Trophoblast cell (in vitro differentiated cells and primary cell): ENCODE data around the gene ZNF579.

Experiments used
- DNase-seq, 2 donors: peaks; one replicate each; pipeline ENCODE4 v3.0.0-alpha.2; 2016
- H2AFZ ChIP-seq: 2 replicates; pipeline ENCODE4 v1.6.1; 2013; ENCODE audit warnings: low read length, moderate library complexity, mild to moderate bottlenecking; ENCODE audit not compliant: insufficient read depth, poor library complexity
- H2AK5ac ChIP-seq: 2 replicates; pipeline ENCODE4 v1.6.1; 2013; ENCODE audit warnings: mild to moderate bottlenecking, low read length
- H2BK120ac ChIP-seq: 2 replicates; pipeline ENCODE4 v1.6.1; 2013; ENCODE audit warnings: low read length, mild to moderate bottlenecking, moderate library complexity; ENCODE audit not compliant: insufficient read depth, poor library complexity
- H2BK12ac ChIP-seq: 2 replicates; pipeline ENCODE4 v1.6.1; 2013; ENCODE audit warnings: mild to moderate bottlenecking, low read length, moderate library complexity
- H2BK5ac ChIP-seq: 2 replicates; pipeline ENCODE4 v1.6.1; 2013; ENCODE audit warnings: low read length, low read depth, moderate library complexity, mild to moderate bottlenecking; ENCODE audit not compliant: poor library complexity
- H3K14ac ChIP-seq: 2 replicates; pipeline ENCODE4 v1.6.1; 2013; ENCODE audit warnings: mild to moderate bottlenecking, low read length
- H3K18ac ChIP-seq: 2 replicates; pipeline ENCODE4 v1.6.1; 2013; ENCODE audit warnings: mild to moderate bottlenecking, low read length
- H3K23ac ChIP-seq: 2 replicates; pipeline ENCODE4 v1.6.1; 2013; ENCODE audit warnings: low read length
- H3K27ac ChIP-seq: 2 replicates; pipeline ENCODE4 v1.5.1; 2013; ENCODE audit warnings: low read depth, mild to moderate bottlenecking, inconsistent platforms, low read length, moderate library complexity
- H3K27me3 ChIP-seq: 2 replicates; pipeline ENCODE4 v1.6.1; 2013; ENCODE audit warnings: inconsistent platforms, mild to moderate bottlenecking, low read length, moderate library complexity; ENCODE audit not compliant: insufficient read depth
- H3K36me3 ChIP-seq, 2 experiments: 1 replicate in 1 of 2; 2 replicates in 1 of 2; pipeline ENCODE4 v1.6.1; 2013; ENCODE audit warnings: low read length in 2 of 2, mild to moderate bottlenecking in 2 of 2, moderate library complexity in 1 of 2; ENCODE audit not compliant: insufficient read depth in 2 of 2, control insufficient read depth in 1 of 2
- H3K4ac ChIP-seq: 2 replicates; pipeline ENCODE4 v1.6.1; 2013; ENCODE audit warnings: low read depth, mild to moderate bottlenecking, low read length, moderate library complexity
- H3K4me1 ChIP-seq, 2 experiments: 1 replicate in 1 of 2; 2 replicates in 1 of 2; pipeline ENCODE4 v1.6.1; 2013; ENCODE audit warnings: low read length in 2 of 2, mild to moderate bottlenecking in 2 of 2, moderate library complexity in 1 of 2; ENCODE audit not compliant: insufficient read depth in 2 of 2, control insufficient read depth in 1 of 2
- H3K4me2 ChIP-seq: 2 replicates; pipeline ENCODE4 v1.6.1; 2013; ENCODE audit warnings: inconsistent platforms, mild to moderate bottlenecking, low read length, moderate library complexity
- H3K4me3 ChIP-seq: 2 replicates; pipeline ENCODE4 v1.5.1; 2013; ENCODE audit warnings: mild to moderate bottlenecking, low read depth, low read length, inconsistent platforms
- H3K79me1 ChIP-seq: one replicate; pipeline ENCODE4 v1.6.1; 2013; ENCODE audit warnings: low read length
- H3K79me2 ChIP-seq: 2 replicates; pipeline ENCODE4 v1.6.1; 2013; ENCODE audit warnings: low read length, mild to moderate bottlenecking; ENCODE audit not compliant: control insufficient read depth, insufficient read depth, poor library complexity
- H3K9ac ChIP-seq: 2 replicates; pipeline ENCODE4 v1.6.1; 2013; ENCODE audit warnings: mild to moderate bottlenecking, low read length
- H3K9me3 ChIP-seq: 2 replicates; pipeline ENCODE4 v1.6.1; 2013; ENCODE audit warnings: low read depth, mild to moderate bottlenecking, control low read depth, inconsistent platforms, low read length; ENCODE audit not compliant: insufficient read depth
- H4K12ac ChIP-seq: 2 replicates; pipeline ENCODE4 v1.6.1; 2013; ENCODE audit warnings: low read depth, mild to moderate bottlenecking, low read length, moderate library complexity
- H4K8ac ChIP-seq: 2 replicates; pipeline ENCODE4 v1.6.1; 2013; ENCODE audit warnings: low read depth, mild to moderate bottlenecking, low read length, moderate library complexity
- H4K91ac ChIP-seq: one replicate; pipeline ENCODE4 v1.6.1; 2013; ENCODE audit warnings: low read depth, mild to moderate bottlenecking, low read length, moderate library complexity
- WGBS: extraction: QIAGEN DNeasy Blood & Tissue Kit; methylation state at CpG from one replicate; pipeline ENCODE4 v1.1.7; 2013; ENCODE audit warnings: missing lambda C conversion rate; ENCODE audit not compliant: insufficient read length, insufficient coverage; ENCODE audit errors: extremely low coverage; 5-methylcytosine and 5-hydroxymethylcytosine counted together

Gene ZNF579

DNA sequence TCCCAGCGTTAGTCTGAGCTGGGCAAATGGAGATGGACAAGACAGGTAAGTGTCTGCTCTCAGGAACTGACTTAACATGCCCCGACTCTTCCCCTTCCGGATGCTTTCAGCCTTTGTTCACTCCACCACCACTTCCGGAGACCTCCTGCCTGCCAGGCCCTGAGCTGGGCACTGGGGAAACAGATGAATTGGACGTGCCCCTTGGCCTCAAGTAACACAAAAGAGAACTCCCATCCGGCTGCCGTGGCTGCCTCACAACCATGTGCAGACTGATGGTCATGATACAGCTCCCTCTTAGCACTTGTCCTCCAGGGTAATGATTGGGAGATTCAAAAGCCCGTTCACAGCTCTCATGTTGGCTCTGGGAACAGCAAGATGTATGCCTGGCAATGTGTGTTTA lies 36.8 kb upstream of the ZNF579 start:
- Histone ChIP-seq H3K4ac (no peak overlapping the region), H3K27ac (no peak overlapping the region), H3K9me3 (peaks cover 15% of the 10 kb centered on the region), H3K36me3 (peaks cover 46 to 52% of the 10 kb centered on the region in 2 experiments), H3K4me2 (no peak overlapping the region), H2AFZ (no peak overlapping the region), H2AK5ac (no peak overlapping the region), H3K27me3 (no peaks in the 10 kb centered on the region), H4K91ac (no peak overlapping the region), H3K4me3 (no peak overlapping the region), H3K23ac (no peak overlapping the region), H3K14ac (no peak overlapping the region), H3K79me2 (no peaks in the 10 kb centered on the region), H3K4me1 (no peaks in the 10 kb centered on the region), H2BK120ac (no peak overlapping the region), H3K79me1 (no peaks in the 10 kb centered on the region), H4K12ac (no peak overlapping the region), H2BK12ac (no peak overlapping the region), H2BK5ac (no peak overlapping the region), H4K8ac (no peak overlapping the region), H3K9ac (no peak overlapping the region), H3K18ac (no peak overlapping the region)
- DNase-seq: no peak
- WGBS: no CpG with 5 or more reads among the region's 8 CpGs

GRCh38 chr19:55616395-55616875 lies 35.8 kb upstream of the ZNF579 start:
- no CpG with 5 or more reads among the region's 38 CpGs for WGBS
- Histone ChIP-seq H3K27me3 (no peaks in the 10 kb centered on the region), H4K8ac (no peak overlapping the region), H2AK5ac (no peak overlapping the region), H3K79me2 (no peaks in the 10 kb centered on the region), H2BK120ac (no peak overlapping the region), H3K9ac (no peak overlapping the region), H2BK5ac (no peak overlapping the region), H3K23ac (no peak overlapping the region), H3K36me3 (peaks cover 39 to 49% of the 10 kb centered on the region in 2 experiments), H3K4me2 (no peak overlapping the region), H4K91ac (no peak overlapping the region), H3K4me3 (no peak overlapping the region), H2AFZ (no peak overlapping the region), H3K4me1 (no peaks in the 10 kb centered on the region), H3K79me1 (no peaks in the 10 kb centered on the region), H3K4ac (no peak overlapping the region), H2BK12ac (no peak overlapping the region), H3K18ac (no peak overlapping the region), H4K12ac (no peak overlapping the region), H3K14ac (no peak overlapping the region), H3K9me3 (peaks cover 10% of the 10 kb centered on the region), H3K27ac (no peak overlapping the region)
- DNase-seq: no peak

GRCh38 chr19:55615543-55616394 lies 35.1 kb upstream of the ZNF579 start:
- H2BK12ac ChIP-seq: no peak overlapping the region
- H3K14ac ChIP-seq: no peak overlapping the region
- no peak overlapping the region for H3K18ac ChIP-seq
- H4K91ac ChIP-seq: no peak overlapping the region
- H2BK5ac ChIP-seq: no peak overlapping the region
- no peak overlapping the region for H4K8ac ChIP-seq
- no peak overlapping the region for H2AK5ac ChIP-seq
- no peak overlapping the region for H3K4me2 ChIP-seq
- no CpG with 5 or more reads among the region's 88 CpGs for WGBS
- no peaks in the 10 kb centered on the region for H3K4me1 ChIP-seq
- no peak overlapping the region for H4K12ac ChIP-seq
- no peak overlapping the region for H3K4ac ChIP-seq
- H2AFZ ChIP-seq: no peak overlapping the region
- peaks cover 39 to 45% of the 10 kb centered on the region in 2 experiments for H3K36me3 ChIP-seq
- no peak for DNase-seq
- H3K27me3 ChIP-seq: no peaks in the 10 kb centered on the region
- peaks cover 7% of the 10 kb centered on the region for H3K9me3 ChIP-seq
- H3K23ac ChIP-seq: no peak overlapping the region
- no peak overlapping the region for H2BK120ac ChIP-seq
- H3K27ac ChIP-seq: no peak overlapping the region
- H3K79me2 ChIP-seq: no peaks in the 10 kb centered on the region
- H3K4me3 ChIP-seq: no peak overlapping the region
- no peak overlapping the region for H3K9ac ChIP-seq
- H3K79me1 ChIP-seq: no peaks in the 10 kb centered on the region

GRCh38 chr19:55614711-55615542 lies 34.3 kb upstream of the ZNF579 start:
- no peak overlapping the region for H2BK120ac ChIP-seq
- H3K14ac ChIP-seq: no peak overlapping the region
- no peak for DNase-seq
- no CpG with 5 or more reads among the region's 98 CpGs for WGBS
- peaks cover 7% of the 10 kb centered on the region for H3K9me3 ChIP-seq
- H4K91ac ChIP-seq: no peak overlapping the region
- H2AK5ac ChIP-seq: no peak overlapping the region
- H3K36me3 ChIP-seq: peaks cover 42 to 45% of the 10 kb centered on the region in 2 experiments
- no peaks in the 10 kb centered on the region for H3K79me1 ChIP-seq
- H3K27ac ChIP-seq: no peak overlapping the region
- no peak overlapping the region for H3K9ac ChIP-seq
- no peak overlapping the region for H2BK5ac ChIP-seq
- no peak overlapping the region for H4K12ac ChIP-seq
- H3K4me3 ChIP-seq: no peak overlapping the region
- H2AFZ ChIP-seq: no peak overlapping the region
- no peak overlapping the region for H3K4ac ChIP-seq
- H4K8ac ChIP-seq: no peak overlapping the region
- no peak overlapping the region for H2BK12ac ChIP-seq
- H3K18ac ChIP-seq: no peak overlapping the region
- no peak overlapping the region for H3K23ac ChIP-seq
- H3K4me2 ChIP-seq: no peak overlapping the region
- H3K27me3 ChIP-seq: no peaks in the 10 kb centered on the region
- no peaks in the 10 kb centered on the region for H3K79me2 ChIP-seq
- H3K4me1 ChIP-seq: no peaks in the 10 kb centered on the region
